Activated CD4-positive, alpha-beta T cell treated with anti-CD3 and anti-CD28 coated beads for 24 hours (primary cell): ENCODE data around the gene HBG1.

Experiments
- DNase-seq, 2 donors: peaks; one replicate each; pipeline ENCODE4 v3.0.0-alpha.2; 2020; ENCODE audit warnings: low read depth in 2 of 2

The HBG1 gene

GRCh38 chr11:5227681-5228080 is 22.0 kb downstream of the HBG1 start:
- no peak for DNase-seq

GRCh38 chr11:5226732-5227310 is 22.8 kb downstream of the HBG1 start, which contains the start of gene HBB:
Gene HBB (minus strand): TSS chr11:5227071. CDS start chr11:5227021, 50 bp downstream.
- DNase-seq: no peak

DNA sequence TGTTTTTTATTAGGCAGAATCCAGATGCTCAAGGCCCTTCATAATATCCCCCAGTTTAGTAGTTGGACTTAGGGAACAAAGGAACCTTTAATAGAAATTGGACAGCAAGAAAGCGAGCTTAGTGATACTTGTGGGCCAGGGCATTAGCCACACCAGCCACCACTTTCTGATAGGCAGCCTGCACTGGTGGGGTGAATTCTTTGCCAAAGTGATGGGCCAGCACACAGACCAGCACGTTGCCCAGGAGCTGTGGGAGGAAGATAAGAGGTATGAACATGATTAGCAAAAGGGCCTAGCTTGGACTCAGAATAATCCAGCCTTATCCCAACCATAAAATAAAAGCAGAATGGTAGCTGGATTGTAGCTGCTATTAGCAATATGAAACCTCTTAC is 24.2 kb downstream of the HBG1 start:
- DNase-seq: no peak

DNA sequence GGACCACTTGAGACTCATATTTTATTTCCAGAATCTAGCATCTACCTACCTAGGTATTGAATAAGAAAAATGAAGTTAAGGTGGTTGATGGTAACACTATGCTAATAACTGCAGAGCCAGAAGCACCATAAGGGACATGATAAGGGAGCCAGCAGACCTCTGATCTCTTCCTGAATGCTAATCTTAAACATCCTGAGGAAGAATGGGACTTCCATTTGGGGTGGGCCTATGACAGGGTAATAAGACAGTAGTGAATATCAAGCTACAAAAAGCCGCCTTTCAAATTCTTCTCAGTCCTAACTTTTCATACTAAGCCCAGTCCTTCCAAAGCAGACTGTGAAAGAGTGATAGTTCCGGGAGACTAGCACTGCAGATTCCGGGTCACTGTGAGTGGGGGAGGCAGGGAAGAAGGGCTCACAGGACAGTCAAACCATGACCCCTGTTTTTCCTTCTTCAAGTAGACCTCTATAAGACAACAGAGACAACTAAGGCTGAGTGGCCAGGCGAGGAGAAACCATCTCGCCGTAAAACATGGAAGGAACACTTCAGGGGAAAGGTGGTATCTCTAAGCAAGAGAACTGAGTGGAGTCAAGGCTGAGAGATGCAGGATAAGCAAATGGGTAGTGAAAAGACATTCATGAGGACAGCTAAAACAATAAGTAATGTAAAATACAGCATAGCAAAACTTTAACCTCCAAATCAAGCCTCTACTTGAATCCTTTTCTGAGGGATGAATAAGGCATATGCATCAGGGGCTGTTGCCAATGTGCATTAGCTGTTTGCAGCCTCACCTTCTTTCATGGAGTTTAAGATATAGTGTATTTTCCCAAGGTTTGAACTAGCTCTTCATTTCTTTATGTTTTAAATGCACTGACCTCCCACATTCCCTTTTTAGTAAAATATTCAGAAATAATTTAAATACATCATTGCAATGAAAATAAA is 24.8 kb downstream of the HBG1 start:
- no peak for DNase-seq

DNA sequence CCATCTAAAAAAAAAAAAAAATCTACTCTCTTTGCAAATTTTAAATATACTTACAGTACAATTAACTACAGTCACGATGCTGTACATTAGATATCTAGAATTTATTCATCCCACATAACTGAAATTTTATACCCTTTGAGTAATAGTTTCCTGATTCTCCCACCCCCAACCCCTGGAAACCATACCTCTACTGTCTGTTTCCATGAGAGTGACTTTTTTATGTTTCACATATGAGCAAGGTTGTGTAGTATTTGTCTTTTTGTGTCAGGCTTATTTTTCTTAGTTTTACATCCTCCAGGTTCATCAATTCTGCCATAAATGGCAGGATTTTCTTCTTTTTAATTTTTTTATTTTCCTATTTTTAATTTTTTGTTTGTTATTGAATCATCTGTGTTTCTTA is 26.0 kb downstream of the HBG1 start:
- no peak for DNase-seq

GRCh38 chr11:5223146-5223545 is 26.5 kb downstream of the HBG1 start:
- DNase-seq: no peak

DNA sequence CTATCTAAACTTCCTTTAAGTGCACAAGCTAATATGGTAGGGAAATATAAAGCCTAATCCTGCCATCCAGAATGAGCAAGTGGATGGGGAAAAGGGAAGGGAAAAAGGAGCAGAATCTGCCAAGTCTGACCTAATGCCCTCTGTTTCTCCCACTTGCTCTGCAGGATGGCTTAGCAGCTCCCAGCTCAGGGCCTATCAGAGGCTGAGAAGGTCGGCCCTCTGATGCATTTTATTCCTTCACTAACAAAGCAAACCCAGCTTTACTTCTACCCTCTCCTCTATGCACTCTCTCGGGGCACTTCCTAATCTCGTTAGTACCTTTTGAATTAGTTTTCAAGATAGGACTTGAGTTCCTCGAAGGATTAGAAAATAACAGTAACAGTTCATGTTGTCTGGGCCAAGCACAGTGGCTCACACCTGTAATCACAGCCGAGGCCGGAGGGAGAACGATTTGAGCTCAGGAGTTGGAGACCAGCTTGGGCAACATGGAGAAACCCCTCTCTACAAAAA is 39.2 kb downstream of the HBG1 start:
- no peak for DNase-seq

- no peak for DNase-seq
Observed at GRCh38 chr11:5204787-5205186, 44.9 kb downstream of the HBG1 start.

DNA sequence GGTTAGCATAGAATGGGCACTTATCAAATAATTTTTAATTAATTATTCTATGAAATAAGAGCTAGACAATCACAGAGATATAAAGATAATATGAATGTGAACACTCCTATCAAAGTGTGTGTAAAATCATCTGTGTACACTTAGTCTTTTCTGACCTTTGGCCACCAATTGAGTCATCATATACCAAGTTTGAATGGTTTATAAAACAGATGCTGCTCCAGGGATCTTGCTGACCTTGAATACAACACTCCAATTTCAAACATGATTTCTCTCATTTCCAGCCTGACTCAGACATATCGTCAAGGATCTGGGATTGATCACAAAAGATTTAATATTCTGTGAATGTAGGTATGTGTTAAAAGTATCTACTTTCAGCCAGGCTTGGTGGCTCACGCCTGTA is 46.3 kb downstream of the HBG1 start:
- no peak for DNase-seq

DNA sequence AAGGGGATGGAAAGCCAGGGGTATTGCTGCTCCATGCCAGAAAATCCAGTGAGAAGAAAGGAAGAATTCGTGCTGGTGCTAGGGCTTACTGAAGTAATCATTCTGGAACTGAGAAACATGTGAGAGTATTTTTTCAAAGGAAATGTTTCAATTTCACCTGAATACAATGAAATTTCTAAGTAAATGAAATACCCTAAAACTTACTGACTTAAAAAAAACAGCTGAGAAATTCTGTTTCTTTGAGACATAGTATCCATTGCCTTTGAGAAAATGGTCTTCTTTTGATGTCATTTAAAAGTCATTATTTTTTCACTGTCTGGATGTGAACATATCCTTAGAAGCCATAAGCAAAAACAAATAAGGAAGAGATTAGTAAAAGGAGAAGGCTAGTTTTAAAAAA is 49.1 kb downstream of the HBG1 start, which contains the start of gene OR51V1:
Gene OR51V1, minus strand, starts transcription at position 101 of the 400 bp plus-strand sequence. Its CDS starts 0 bp downstream, at position 101.
- DNase-seq: no peak

DNA sequence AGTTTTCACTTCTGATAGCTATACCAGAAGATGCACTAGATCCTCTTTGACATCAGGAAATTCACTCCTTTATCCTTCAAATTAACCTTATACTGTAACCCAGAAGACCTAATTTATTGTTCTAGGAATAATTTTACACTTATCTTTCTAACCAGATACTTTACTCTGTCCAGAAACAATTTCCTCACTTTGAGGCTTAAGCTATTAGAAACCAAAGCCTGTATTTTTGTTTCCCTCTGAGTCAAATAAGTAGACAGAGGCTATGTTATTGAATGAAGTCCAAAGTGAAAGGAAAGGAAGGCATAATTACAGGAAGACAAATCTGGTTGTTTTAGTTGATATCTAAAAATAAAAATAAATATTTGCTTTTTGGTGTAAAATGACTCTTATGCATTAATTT is 51.4 kb downstream of the HBG1 start:
- DNase-seq: no peak
